HG03469 (cell line): ENCODE results near the gene SPOCD1.

Experiments used
- ATAC-seq: cut with Tn5 transposase; IDR thresholded peaks from one replicate; pipeline ENCODE4 v1.9.1; 2021; ENCODE audit warnings: mild to moderate bottlenecking, moderate library complexity, moderate number of reproducible peaks; ENCODE audit not compliant: unreplicated experiment

The SPOCD1 gene

GRCh38 chr1:31815752-31816500 lies at the start of gene SPOCD1:
TSS of gene SPOCD1 (minus strand) at chr1:31816022. CDS start at chr1:31815333, 689 bp downstream.
- no peak for ATAC-seq

GRCh38 chr1:31862071-31862470 lies 46.2 kb upstream of the SPOCD1 start:
- ATAC-seq, result no peak

GRCh38 chr1:31861346-31861745 lies 45.5 kb upstream of the SPOCD1 start:
- ATAC-seq, result no peak

GRCh38 chr1:31860581-31860980 lies 44.8 kb upstream of the SPOCD1 start:
- ATAC-seq, result no peak

GRCh38 chr1:31859719-31860118 lies 43.9 kb upstream of the SPOCD1 start:
- ATAC-seq, result no peak

GRCh38 chr1:31859044-31859443 lies 43.2 kb upstream of the SPOCD1 start:
- ATAC-seq, result no peak

- no peak for ATAC-seq
These were observed 42.0 kb upstream of the SPOCD1 start for GRCh38 chr1:31857863-31858262.

- ATAC-seq, result no peak
These were observed 40.3 kb upstream of the SPOCD1 start for GRCh38 chr1:31856140-31856539.

GRCh38 chr1:31855038-31855845 lies 39.4 kb upstream of the SPOCD1 start:
- no peak for ATAC-seq

GRCh38 chr1:31849653-31850052 lies 33.8 kb upstream of the SPOCD1 start:
- no peak for ATAC-seq

- ATAC-seq, result no peak
These were observed 32.6 kb upstream of the SPOCD1 start for GRCh38 chr1:31848381-31848897.

- ATAC-seq, result no peak
These were observed 30.7 kb upstream of the SPOCD1 start for GRCh38 chr1:31846484-31846883.

GRCh38 chr1:31843506-31843905 lies 27.7 kb upstream of the SPOCD1 start:
- no peak for ATAC-seq

GRCh38 chr1:31839662-31840343 lies 24.0 kb upstream of the SPOCD1 start:
- no peak for ATAC-seq

GRCh38 chr1:31837451-31838158 lies 21.8 kb upstream of the SPOCD1 start:
- no peak for ATAC-seq

GRCh38 chr1:31836638-31837037 lies 20.8 kb upstream of the SPOCD1 start:
- no peak for ATAC-seq

- ATAC-seq, result no peak
These were observed 19.6 kb upstream of the SPOCD1 start for GRCh38 chr1:31835415-31835814.

- ATAC-seq, result no peak
These were observed 18.7 kb upstream of the SPOCD1 start for GRCh38 chr1:31834501-31834900.

- ATAC-seq, result no peak
These were observed 15.9 kb upstream of the SPOCD1 start for GRCh38 chr1:31831397-31832378.

GRCh38 chr1:31830511-31830910 lies 14.7 kb upstream of the SPOCD1 start:
- no peak for ATAC-seq
